Brain pericyte (primary cell): ENCODE measurements around the gene TNFRSF6B.
"Not testable (repeated sequence)": the region's sequence is repeated elsewhere in the genome, so short reads cannot be mapped to it uniquely, and the experiment has no call there.

Source experiments
- DNase-seq: peaks from one replicate; pipeline ENCODE4 v3.0.0-alpha.2; 2012; ENCODE audit warnings: low read depth, low spot score

Gene TNFRSF6B, protein sequence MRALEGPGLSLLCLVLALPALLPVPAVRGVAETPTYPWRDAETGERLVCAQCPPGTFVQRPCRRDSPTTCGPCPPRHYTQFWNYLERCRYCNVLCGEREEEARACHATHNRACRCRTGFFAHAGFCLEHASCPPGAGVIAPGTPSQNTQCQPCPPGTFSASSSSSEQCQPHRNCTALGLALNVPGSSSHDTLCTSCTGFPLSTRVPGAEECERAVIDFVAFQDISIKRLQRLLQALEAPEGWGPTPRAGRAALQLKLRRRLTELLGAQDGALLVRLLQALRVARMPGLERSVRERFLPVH

DNA sequence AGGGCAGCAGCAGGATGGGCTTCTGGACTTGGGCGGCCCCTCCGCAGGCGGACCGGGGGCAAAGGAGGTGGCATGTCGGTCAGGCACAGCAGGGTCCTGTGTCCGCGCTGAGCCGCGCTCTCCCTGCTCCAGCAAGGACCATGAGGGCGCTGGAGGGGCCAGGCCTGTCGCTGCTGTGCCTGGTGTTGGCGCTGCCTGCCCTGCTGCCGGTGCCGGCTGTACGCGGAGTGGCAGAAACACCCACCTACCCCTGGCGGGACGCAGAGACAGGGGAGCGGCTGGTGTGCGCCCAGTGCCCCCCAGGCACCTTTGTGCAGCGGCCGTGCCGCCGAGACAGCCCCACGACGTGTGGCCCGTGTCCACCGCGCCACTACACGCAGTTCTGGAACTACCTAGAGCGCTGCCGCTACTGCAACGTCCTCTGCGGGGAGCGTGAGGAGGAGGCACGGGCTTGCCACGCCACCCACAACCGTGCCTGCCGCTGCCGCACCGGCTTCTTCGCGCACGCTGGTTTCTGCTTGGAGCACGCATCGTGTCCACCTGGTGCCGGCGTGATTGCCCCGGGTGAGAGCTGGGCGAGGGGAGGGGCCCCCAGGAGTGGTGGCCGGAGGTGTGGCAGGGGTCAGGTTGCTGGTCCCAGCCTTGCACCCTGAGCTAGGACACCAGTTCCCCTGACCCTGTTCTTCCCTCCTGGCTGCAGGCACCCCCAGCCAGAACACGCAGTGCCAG, at the start of gene TNFRSF6B:
TSS of gene TNFRSF6B (plus strand) at position 25 of the 729 bp plus-strand sequence. CDS start at position 141, 116 bp downstream.
- DNase-seq, result no peak

DNA sequence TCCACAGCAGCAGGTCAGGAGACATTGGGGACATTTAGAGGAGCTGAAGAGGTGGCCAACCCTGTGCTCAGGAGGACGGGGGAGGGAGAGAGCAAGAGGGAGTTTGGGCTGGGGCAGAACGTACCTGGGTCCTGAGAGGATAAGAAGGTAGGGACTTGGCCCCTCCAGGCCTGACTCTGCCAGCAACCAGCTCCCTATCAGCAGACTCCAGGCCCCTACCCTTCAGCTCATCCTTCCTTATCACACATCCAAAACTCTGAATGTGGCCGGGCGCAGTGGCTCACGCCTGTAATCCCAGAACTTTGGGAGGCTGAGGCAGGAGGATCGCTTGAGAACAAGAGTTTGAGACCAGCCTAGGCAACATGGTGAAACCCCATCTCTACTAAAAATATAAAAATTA, 48.3 kb upstream of the TNFRSF6B start:
- DNase-seq, result no peak

DNA sequence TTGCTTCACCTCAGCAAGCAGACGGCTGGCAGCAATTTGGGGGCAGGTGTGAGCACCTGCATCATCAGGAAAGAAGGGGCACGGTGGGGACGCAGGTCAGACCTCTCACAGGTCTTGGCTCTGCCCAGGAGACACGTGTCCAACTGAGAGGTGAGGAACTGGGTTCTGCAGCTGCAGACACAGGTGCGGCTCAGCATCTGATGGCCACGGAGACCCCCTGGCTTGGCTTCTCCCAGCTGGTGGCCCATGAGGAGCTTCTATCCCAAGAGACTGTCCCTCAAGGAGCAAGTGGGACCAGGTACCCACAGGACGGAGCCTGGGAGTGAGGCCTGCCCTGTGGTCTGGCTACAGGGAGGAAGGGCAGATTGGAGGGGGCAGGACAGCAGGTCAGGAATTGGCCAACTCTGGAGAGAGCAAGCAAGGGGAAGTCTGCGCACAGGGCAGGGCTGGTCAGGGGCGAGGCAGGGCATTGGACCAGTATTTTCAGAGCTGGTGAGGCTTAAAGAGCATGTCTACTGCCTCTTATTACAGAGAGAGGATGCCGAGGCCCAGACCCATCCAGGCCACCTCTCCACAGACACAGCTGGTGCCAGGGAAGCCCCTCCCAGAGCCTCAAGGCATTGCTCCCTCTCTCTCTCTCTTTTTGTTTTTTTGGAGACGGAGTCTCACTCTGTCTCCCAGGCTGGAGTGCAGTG, 47.4 kb upstream of the TNFRSF6B start:
- no peak for DNase-seq

DNA sequence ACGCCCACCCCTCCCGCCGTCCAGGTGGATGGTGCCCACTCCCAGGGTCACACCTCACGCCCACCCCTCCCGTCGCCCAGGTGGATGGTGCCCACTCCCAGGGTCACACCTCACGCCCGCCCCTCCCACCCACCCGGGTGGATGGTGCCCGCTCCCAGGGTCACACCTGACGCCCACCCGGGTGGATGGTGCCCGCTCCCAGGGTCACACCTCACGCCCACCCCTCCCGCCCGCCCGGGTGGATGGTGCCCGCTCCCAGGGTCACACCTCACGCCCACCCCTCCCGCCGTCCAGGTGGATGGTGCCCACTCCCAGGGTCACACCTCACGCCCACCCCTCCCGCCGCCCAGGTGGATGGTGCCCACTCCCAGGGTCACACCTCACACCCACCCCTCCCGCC, 46.0 kb upstream of the TNFRSF6B start:
- DNase-seq, result not testable (repeated sequence)

DNA sequence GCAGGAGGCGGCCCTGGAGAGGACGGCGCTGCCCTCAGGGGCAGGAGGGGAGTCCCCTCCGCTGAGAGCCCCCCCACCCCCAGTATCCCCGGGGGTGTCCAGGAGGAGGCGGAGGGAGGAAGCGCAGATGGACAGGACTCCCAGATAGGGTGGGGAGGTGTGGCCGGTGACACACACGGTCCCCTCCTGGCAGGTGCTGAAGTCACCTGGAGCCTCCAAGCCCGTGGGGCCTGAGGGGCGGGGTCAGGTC, 44.6 kb upstream of the TNFRSF6B start:
- no peak for DNase-seq

DNA sequence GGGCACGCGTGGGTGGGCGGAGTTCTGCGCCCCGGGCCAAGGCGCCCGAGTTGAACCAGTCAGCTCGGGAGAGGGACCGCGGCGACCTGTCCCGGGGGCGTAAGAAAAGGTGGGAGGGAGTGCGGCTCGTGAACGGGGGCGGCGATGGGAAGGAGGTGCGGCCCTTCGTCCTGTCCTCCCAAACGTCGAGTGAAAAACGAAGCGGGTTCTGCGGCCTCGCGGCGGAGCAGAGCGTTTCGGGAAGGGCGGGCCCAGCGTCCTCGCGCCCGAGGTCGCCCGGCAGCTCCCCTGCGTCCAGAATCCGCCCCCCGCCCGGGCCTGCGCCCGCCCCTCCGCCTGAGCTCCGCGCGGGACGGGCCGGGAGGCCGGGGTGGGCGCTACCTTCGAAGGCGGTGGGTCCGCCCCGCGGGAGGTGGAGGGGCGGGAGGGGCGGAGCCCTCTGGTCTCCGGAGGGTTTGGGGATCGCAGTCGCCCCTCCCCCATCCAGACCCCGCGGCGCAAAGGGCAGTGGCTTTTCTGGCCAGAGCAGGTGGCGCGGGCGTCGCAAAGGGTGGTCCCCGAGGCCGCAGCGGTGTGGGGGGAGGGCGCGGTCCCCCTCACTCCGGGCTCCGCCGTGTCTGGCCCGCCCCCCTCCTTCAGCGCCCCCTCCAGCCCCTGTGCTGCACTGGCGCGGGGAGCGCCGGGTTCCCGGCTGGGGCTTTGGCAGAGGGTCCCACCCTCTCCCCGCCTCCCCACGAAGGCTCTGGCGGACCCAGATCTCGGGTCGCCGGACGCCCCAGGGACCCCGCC, 44.1 kb upstream of the TNFRSF6B start:
- DNase-seq, result no peak

DNA sequence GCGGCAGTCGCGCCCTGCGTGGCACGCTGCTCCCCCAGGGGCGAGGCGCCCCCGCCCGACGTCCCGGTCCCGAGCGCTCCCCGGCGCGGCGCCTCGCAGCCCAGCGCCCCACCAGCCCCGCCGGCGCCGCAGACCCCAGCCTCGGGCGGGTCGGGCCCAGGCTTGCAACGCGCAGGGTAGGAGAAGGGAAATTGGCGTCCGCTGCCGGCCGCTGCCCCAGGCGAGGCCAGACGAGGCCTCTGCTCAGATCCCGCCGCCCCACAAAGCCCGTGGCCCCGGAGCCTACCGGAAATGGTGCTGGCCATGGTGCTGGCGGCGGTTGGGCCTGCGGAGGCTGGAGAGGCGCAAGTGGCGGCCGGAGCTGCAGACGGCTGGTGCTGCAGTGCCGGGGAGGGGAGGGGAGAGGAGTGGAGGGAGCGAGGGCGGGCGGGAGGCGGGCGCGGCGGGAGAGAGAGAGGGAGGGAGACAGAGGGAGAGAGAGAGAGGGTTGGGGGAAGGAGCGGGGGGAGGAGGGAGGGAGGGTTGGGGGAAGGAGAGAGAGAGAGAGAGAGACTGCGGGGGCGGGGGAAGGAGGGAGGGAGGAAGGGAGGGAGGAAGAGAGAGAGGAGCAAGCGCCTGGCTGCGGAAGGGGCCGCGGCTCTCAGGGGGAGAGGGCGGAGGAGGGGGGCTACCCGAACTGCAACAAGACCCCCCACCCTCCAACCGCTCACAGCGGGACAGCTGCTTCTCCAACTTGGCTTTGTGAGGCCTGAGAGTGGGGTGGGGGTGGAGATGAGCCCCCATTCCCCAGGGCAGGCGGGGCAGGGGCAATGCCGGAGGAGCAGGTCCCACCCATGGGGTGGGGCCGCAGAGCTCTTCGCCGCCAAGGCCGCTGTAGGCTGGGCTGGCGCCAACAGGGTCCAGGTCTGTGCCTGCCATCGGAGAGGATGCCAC, 43.1 kb upstream of the TNFRSF6B start, which contains the start of gene STMN3:
TSS of gene STMN3 (minus strand) at position 384 of the 933 bp plus-strand sequence. CDS start at position 305, 79 bp downstream.
- peak; percentile 60 for DNase-seq

DNA sequence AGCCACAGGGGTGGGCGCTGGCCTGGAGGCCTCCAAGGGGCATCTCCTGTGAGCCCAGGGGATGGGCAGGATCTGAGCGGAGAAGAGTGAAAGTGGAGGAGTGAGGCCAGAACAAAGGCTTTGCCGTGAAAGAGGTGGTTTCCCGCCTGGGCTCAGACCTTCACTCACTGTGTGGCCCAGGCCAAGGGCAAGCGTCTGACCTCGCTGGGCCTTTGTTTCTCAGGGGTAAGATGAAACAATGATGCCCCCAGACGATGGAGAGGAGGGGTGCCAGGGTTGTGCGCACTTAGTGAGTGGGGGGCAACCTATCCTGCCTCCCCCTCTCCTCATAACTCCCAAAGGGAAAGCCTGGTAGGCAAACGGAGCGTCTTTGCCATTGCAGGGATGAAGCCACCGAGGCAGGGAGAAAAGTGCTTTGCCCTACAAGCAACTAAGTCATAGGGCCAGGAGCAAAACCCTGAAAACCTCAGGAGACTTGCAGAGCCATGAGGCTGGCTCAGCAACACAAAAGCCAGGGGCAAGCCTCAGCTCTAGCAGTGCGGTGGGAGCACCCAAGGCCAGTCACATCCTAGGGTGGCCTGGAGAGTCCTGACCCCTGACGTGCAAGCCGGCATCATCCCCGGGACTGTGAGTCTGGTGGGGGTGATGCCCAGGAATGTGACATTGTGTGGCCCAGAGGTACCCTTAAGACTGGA, 42.3 kb upstream of the TNFRSF6B start:
- no peak for DNase-seq

DNA sequence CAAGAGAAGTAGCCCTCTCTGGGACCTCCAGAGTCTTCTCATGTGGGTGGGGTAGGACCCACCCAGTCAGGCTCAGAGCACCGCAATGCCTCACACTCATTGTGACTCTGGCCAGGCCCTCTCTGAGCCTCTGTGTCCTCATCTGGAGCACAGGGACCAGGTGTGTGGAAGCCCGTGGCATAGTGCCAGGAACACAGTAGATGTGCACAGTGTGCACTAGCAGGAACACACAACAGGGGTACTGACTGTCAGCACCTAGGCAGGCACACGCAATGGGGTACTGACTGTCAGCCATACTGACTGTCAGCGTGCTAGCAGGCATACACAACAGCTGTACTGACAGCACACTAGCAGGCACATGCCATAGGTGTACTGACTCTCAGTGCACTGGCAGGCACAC, 41.2 kb upstream of the TNFRSF6B start:
- no peak for DNase-seq

DNA sequence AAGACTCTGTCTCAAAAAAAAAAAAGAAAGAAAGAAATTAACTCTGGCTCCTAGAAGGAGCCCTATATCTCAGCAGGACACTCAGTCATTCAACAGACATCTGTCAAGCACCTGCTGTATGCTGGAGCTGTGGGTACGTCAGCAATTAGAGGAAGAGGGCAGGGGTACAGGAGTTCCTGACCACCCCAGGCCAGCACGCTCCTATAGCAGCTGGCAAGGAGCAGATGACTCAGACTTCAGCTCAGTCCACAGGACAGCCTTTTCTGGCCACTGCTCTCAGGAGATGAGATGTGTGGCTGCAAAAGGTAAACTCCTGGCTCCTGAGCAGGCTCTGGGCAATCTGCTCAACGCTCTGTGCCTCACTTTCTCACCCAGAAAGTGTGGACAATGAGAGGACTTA, 40.0 kb upstream of the TNFRSF6B start:
- DNase-seq, result no peak

DNA sequence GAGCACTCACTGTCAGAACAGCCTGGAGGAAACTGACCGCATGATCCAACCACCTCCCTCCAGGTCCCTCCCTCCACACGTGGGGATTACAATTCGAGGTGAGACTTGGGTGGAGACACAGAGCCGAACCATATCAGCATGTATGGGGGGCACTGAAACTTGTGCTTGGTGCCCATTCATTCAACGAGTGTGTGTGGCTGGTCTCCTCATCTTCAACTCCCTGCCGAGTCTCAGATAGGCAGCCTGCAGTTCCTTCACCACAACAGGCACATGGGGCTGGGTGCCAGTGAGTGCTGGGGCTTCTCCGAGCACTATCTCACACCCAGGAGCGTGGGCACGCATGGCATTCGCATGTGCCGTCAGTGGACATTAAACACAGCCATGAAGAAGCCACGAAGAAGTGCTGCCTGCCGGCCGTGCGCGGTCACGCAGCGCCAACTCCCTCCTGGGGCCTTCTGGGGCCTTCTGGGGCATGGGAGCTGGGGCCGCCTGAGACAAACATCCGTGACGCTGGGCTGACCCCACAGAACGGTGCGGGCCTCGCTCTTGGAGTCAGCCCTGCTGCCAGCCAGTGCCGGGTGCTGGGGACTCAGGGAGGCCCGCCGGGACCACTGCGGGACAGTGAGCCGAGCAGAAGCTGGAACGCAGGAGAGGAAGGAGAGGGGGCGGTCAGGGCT, 39.1 kb upstream of the TNFRSF6B start:
- DNase-seq, result no peak

DNA sequence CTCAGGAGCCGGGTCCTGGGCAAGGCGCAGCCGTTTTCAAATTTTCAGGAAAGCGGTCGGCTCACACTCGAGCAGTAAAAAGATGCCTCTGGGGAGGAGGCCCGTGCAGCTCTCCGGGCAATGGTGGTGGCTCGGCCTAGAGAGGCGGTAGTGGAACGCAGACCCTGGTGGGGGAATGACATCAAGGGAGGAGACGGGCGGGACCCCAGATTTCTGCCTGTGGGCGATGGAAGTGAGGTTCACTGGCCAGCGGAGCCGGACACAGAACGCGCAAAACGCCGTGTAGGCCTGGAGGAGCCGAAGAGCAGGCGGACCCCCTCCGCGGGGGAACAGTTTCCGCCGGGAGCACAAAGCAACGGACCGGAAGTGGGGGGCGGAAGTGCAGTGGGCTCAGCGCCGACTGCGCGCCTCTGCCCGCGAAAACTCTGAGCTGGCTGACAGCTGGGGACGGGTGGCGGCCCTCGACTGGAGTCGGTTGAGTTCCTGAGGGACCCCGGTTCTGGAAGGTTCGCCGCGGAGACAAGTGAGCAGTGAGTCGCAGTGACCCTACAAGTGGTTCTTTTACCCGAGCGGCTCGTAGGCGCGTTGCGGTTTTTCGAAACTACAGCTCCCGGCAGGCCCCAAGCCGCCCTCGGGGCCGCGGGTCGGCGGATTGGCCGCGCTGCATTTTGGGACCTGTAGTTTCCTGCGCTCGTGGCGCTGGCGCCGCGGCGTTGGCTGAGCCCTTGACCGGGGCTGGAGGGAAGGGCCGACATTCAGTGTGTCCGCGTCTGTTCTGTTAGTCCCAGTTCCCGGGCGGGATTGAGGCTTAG, 38.3 kb upstream of the TNFRSF6B start, which contains the start of gene RTEL1:
TSS of gene RTEL1 (plus strand) at position 376 of the 812 bp plus-strand sequence. CDS start 1,091 bp downstream, outside the sequence.
- DNase-seq, result peak; percentile 78

DNA sequence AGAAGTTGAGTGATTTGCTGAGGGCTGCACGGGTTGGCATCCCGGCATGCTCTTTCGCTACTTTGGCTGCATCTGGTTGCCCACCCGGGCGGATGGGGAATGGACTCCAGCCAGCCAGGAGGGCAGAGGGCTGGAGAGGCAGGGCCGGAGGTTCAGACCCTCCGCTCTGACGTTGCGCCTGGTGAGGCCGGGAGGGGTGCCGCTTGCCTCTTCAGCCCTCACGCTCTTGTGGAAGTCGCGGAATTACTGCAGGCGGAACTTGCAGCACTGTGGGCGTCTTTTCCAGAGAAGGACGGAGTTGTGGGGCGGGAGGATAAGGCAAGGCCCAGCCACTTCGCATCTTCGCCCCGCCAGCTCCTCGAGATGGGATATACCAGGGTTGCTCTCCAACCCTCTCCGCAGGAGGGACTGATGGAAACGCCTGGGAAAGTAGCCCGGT, 37.7 kb upstream of the TNFRSF6B start:
- DNase-seq, result no peak

DNA sequence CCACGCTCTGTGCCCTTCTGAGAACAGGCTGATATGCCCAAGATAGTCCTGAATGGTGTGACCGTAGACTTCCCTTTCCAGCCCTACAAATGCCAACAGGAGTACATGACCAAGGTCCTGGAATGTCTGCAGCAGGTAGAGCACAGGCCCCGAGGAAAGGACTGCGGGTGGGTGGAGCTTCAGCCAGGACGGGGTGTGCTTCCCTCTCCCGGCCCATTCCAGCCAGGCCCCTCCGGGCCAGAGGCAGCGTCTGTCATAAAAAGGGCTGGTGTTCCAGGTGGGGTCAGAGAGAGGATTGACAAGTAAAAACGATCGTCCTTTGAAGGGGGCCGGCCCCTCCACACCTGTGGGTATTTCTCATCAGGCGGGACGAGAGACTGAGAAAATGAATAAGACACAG, 37.1 kb upstream of the TNFRSF6B start:
- DNase-seq, result no peak

DNA sequence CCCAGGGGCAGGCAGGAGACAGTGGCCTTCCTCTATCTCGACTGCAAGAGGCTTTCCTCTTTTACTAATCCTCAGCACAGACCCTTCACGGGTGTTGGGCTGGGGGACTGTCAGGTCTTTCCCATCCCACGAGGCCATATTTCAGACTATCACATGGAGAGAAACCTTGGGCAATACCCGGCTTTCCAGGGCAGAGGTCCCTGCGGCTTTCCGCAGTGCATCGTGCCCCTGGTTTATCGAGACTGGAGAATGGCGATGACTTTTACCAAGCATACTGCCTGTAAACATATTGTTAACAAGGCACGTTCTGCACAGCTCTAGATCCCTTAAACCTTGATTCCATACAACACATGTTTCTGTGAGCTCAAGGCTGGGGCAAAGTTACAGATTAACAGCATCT, 36.3 kb upstream of the TNFRSF6B start:
- DNase-seq, result not testable (repeated sequence)

DNA sequence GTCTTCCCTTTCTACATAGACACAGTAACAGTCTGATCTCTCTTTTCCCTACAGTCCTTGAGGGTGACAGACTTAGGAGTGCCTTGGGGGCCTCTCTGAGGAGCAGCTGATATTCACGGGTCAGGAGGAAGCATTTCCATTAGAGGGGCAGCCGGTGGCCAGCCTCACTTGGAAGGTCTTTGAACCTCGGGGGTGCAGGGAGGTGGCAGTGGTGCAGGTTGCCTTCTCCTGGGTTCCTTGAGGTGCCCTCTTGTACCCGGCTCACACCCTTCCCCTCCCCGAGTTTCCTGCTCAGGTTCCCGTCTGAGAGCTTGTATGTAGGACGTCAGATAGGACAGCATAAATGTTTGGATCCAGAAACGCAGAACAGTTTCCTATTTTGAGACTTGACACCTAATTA, 35.8 kb upstream of the TNFRSF6B start:
- DNase-seq, result no peak

DNA sequence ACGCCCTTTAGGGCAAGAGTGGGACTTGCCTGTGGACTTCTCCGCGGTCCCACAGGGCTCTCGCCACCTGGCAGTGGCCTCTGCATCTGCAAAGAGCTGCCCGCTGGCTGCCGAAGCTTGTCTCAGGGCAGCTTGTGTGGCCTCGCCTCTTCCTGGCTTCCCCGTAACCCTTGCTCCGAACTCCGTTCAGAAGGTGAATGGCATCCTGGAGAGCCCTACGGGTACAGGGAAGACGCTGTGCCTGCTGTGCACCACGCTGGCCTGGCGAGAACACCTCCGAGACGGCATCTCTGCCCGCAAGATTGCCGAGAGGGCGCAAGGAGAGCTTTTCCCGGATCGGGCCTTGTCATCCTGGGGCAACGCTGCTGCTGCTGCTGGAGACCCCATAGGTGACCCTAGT, 35.3 kb upstream of the TNFRSF6B start:
- no peak for DNase-seq

DNA sequence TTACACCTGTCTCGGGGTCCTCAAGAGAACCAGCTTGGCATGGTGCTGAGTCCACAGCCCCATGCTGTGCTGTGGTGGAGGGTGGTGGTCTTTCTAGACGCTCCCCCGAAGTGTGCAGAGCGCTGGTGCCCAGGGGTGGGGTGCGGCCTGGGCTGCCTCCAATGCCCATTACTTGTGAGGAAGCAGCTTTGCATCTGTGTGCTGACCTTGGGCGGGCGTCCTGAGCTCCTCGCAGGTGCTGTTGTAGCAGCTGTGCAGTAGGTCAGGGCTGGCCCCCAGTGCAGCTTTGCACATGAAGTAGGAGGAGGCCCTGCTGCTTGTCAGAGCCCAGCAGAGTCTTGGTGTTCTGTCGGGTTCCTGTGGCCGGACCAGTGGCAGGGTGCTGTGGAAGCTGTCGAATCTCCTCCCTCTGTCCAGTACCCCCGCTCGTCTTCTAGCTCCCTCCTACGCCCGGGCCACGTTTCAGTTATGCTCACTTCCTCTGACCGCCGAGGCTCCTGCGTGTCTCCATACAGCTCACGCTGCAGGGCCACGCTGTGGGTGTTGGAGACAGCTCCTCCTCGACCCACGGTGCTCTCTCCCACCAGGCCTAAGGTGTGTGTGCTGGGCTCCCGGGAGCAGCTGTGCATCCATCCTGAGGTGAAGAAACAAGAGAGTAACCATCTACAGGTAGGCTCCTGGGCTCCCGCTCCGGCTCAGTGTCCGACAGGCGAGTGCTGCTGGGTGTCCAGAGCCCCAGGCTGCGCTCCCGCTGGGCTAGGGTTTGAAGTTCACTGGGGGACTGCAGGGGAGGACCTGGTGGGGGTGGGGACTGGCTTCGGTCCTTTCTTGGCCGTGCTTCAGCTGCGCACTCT, 34.3 kb upstream of the TNFRSF6B start:
- no peak for DNase-seq
